ENCODE data around the gene OR52W1. TPM values are rescaled to one million over a fixed set of nuclear protein-coding genes. Genes with fewer than 3 reads are reported as not detected.

The OR52W1 gene
- total RNA-seq, 1 experiment from 2014 or later: not detected

- no peak overlapping the region for H3K4me3 ChIP-seq (replicated peaks in 1 of 2; ENCODE audit: low read depth in 1 of 2, low read length in 2 of 2)
- H3K4me2 ChIP-seq (ENCODE audit: low read length): no peak overlapping the region
- H3K9me2 ChIP-seq (ENCODE audit: insufficient read depth): no peaks in the 10 kb centered on the region
- no peaks in the 10 kb centered on the region for H3K9me3 ChIP-seq (ENCODE audit: control insufficient read depth in 1 of 2, insufficient read depth in 1 of 2, low read depth in 1 of 2, low read length in 2 of 2)
- H3K36me3 ChIP-seq (ENCODE audit: control insufficient read depth in 1 of 2, insufficient read depth in 2 of 2, low read length in 2 of 2): no peaks in the 10 kb centered on the region
- no peak for ATAC-seq
- no peak overlapping the region for H2AFZ ChIP-seq (ENCODE audit: low read depth, low read length, poor library complexity, severe bottlenecking)
- H3K27me3 ChIP-seq (ENCODE audit: insufficient read depth, low read length): no peaks in the 10 kb centered on the region
- no peaks in the 10 kb centered on the region for H4K20me1 ChIP-seq (ENCODE audit: insufficient read depth)
- H3K27ac ChIP-seq (ENCODE audit: low read depth, low read length): no peak overlapping the region
- no TSS peak for BruUV-seq (replicated peaks)
- no peak for TF ChIP-seq POLR2AphosphoS5 (IDR thresholded peaks at IDR 0.05; ENCODE audit: low read depth, low read length)
- TF ChIP-seq EGR1 (IDR thresholded peaks at IDR 0.05; ENCODE audit: low read depth): no peak
- TF ChIP-seq ZFX (IDR thresholded peaks at IDR 0.05): no peak
- H3K4me1 ChIP-seq (ENCODE audit: control insufficient read depth in 1 of 2, insufficient read depth in 2 of 2, low read length in 2 of 2): peaks cover 0 to 9% of the 10 kb centered on the region in 2 experiments; a peak in 2 of 4 replicates
- no peak for DNase-seq (ENCODE audit: low read depth, low spot score)
- H3K9ac ChIP-seq (ENCODE audit: low read length): no peak overlapping the region
- CTCF ChIA-PET: no interaction called here
- RAD21 ChIA-PET (ENCODE audit: low non-redundant PET in 1 of 2, low total read pairs in 2 of 2, uncharacterized antibody in 2 of 2, unreplicated experiment in 2 of 2): no interaction called here
- intact Hi-C loops (cut with micrococcal nuclease): no loop called here
- POLR2A ChIA-PET: no interaction called here
- H3K79me2 ChIP-seq (ENCODE audit: insufficient read depth, low read length): no peaks in the 10 kb centered on the region
Measured at GRCh38 chr11:6245536-6245935, 46.5 kb downstream of the OR52W1 start.

- H2AFZ ChIP-seq (ENCODE audit: low read depth, low read length, poor library complexity, severe bottlenecking): no peak overlapping the region
- H3K36me3 ChIP-seq (ENCODE audit: control insufficient read depth in 1 of 2, insufficient read depth in 2 of 2, low read length in 2 of 2): no peaks in the 10 kb centered on the region
- no peak overlapping the region for H3K4me3 ChIP-seq (replicated peaks in 1 of 2; ENCODE audit: low read depth in 1 of 2, low read length in 2 of 2)
- ChIA-PET RAD21 (ENCODE audit: low non-redundant PET in 1 of 2, low total read pairs in 2 of 2, uncharacterized antibody in 2 of 2, unreplicated experiment in 2 of 2) (no interaction called here), POLR2A (no interaction called here), CTCF (no interaction called here)
- intact Hi-C loops (cut with micrococcal nuclease): no loop called here
- BruUV-seq (replicated peaks): no TSS peak
- no peak overlapping the region for H3K9ac ChIP-seq (ENCODE audit: low read length)
- DNase-seq (ENCODE audit: low read depth, low spot score) (no peak), ATAC-seq (no peak)
- no peak overlapping the region for H3K27ac ChIP-seq (ENCODE audit: low read depth, low read length)
- no peaks in the 10 kb centered on the region for H4K20me1 ChIP-seq (ENCODE audit: insufficient read depth)
- H3K27me3 ChIP-seq (ENCODE audit: insufficient read depth, low read length): no peaks in the 10 kb centered on the region
- no peaks in the 10 kb centered on the region for H3K9me2 ChIP-seq (ENCODE audit: insufficient read depth)
- H3K4me2 ChIP-seq (ENCODE audit: low read length): no peak overlapping the region
- H3K79me2 ChIP-seq (ENCODE audit: insufficient read depth, low read length): no peaks in the 10 kb centered on the region
- peaks cover 0 to 9% of the 10 kb centered on the region in 2 experiments; a peak in 2 of 4 replicates for H3K4me1 ChIP-seq (ENCODE audit: control insufficient read depth in 1 of 2, insufficient read depth in 2 of 2, low read length in 2 of 2)
- H3K9me3 ChIP-seq (ENCODE audit: control insufficient read depth in 1 of 2, insufficient read depth in 1 of 2, low read depth in 1 of 2, low read length in 2 of 2): no peaks in the 10 kb centered on the region
- TF ChIP-seq CTCF (IDR thresholded peaks at IDR 0.05 in 2 of 3, conservative IDR thresholded peaks at IDR 0.05 in 1 of 3; ENCODE audit: borderline replicate concordance in 1 of 3, insufficient read depth in 1 of 3, low read depth in 2 of 3, low read length in 2 of 3) (no peak), MAX (IDR thresholded peaks at IDR 0.05) (no peak), YY1 (IDR thresholded peaks at IDR 0.05; ENCODE audit: extremely low read depth, insufficient replicate concordance, low read depth, low read length) (no peak), RAD21 (IDR thresholded peaks at IDR 0.05; ENCODE audit: low read depth) (no peak), ZBTB33 (IDR thresholded peaks at IDR 0.05; ENCODE audit: extremely low read depth, insufficient replicate concordance, low read length) (no peak), ZFX (IDR thresholded peaks at IDR 0.05) (no peak), CEBPB (IDR thresholded peaks at IDR 0.05; ENCODE audit: low read depth) (no peak), POLR2A (IDR thresholded peaks at IDR 0.05; ENCODE audit: borderline replicate concordance, extremely low read depth, insufficient read depth, insufficient read length) (no peak), ELF1 (IDR thresholded peaks at IDR 0.05; ENCODE audit: borderline replicate concordance, low read depth) (no peak), ZNF274 (IDR thresholded peaks at IDR 0.05; ENCODE audit: low read depth, low read length) (no peak), REST (IDR thresholded peaks at IDR 0.05; ENCODE audit: low read depth) (no peak), SRF (IDR thresholded peaks at IDR 0.05; ENCODE audit: low read depth) (no peak)
Measured at GRCh38 chr11:6248248-6248647, 49.2 kb downstream of the OR52W1 start.

Data from HCT116 (cell line).